Endothelial cell of umbilical vein (primary cell): ENCODE data around the gene CORO6. TPM values are rescaled to one million over a fixed set of nuclear protein-coding genes. Genes with fewer than 3 reads are reported as not detected.

ENCODE experiments used
- BruUV-seq: library from RNA; stranded (reverse); fragments of 400-500 nt; replicated peaks from 2 replicates; lab custom pipeline; 2021; lab: Mats Ljungman, UMichigan
- CTCF ChIA-PET: fragments of 300-600, 350-600 bp; sonication (Branson Sonifier 250); formaldehyde crosslinking; loops from one replicate; lab custom pipeline; 2021; ENCODE audit warnings: antibody characterized with exemption, inconsistent platforms; lab: Charles Lee
- POLR2A ChIA-PET: fragments of 300-600, 350-600 bp; sonication (Branson Sonifier 250); formaldehyde crosslinking; loops from one replicate; lab custom pipeline; 2021; ENCODE audit warnings: antibody characterized with exemption, inconsistent platforms; lab: Charles Lee
- DNase-seq: peaks from one replicate; pipeline ENCODE4 v3.0.0-alpha.2; 2011; ENCODE audit warnings: low read depth, low spot score
- FAIRE-seq: peaks from 2 replicates; lab custom pipeline; 2011; peaks lifted over from hg19 to GRCh38; lab: Jason Lieb, UNC
- H2AFZ ChIP-seq: 2 replicates; pipeline ENCODE4 v1.6.0; 2012; ENCODE audit warnings: low read depth, low read length, control low read depth, inconsistent platforms
- H3K27ac ChIP-seq: 2 replicates; pipeline ENCODE4 v1.5.1; 2011; ENCODE audit warnings: low read depth, mild to moderate bottlenecking, control low read depth, low read length, moderate library complexity; ENCODE audit not compliant: insufficient read depth
- H3K27me3 ChIP-seq, 2 experiments: 2 replicates each; pipeline versions ENCODE4 v1.6.0 to v1.6.1; 2011; ENCODE audit warnings: low read length in 2 of 2, mixed read lengths in 1 of 2; ENCODE audit not compliant: control insufficient read depth in 2 of 2, insufficient read depth in 2 of 2
- H3K36me3 ChIP-seq, 2 experiments: 2 replicates in 1 of 2; 3 replicates in 1 of 2; pipeline ENCODE4 v1.5.1; 2011; ENCODE audit warnings: low read length in 2 of 2, mild to moderate bottlenecking in 1 of 2, moderate library complexity in 1 of 2; ENCODE audit not compliant: control insufficient read depth in 2 of 2, insufficient read depth in 2 of 2; ENCODE audit errors: extremely low read depth in 1 of 2
- H3K4me1 ChIP-seq: 3 replicates; pipeline ENCODE4 v1.5.1; 2011; ENCODE audit warnings: mild to moderate bottlenecking, low read length; ENCODE audit not compliant: control insufficient read depth, insufficient read depth; ENCODE audit errors: extremely low read depth
- H3K4me2 ChIP-seq: 2 replicates; pipeline ENCODE4 v1.6.1; 2011; ENCODE audit warnings: low read length, control low read depth, mixed read lengths; ENCODE audit not compliant: insufficient read depth
- H3K4me3 ChIP-seq, 3 experiments: fragments of 200-600 bp in 1 of 3; sonication (generic), shearing (Covaris generic) in 1 of 3; replicated peaks in 1 of 3; 2 replicates each; pipeline ENCODE4 v1.5.1; 2011 to 2016; ENCODE audit warnings: control low read depth in 3 of 3, low read length in 3 of 3, mild to moderate bottlenecking in 2 of 3, inconsistent platforms in 1 of 3, low read depth in 1 of 3, moderate library complexity in 1 of 3; ENCODE audit not compliant: insufficient read depth in 1 of 3
- H3K79me2 ChIP-seq: 2 replicates; pipeline ENCODE4 v1.6.0; 2012; ENCODE audit warnings: low read length, inconsistent platforms; ENCODE audit not compliant: control insufficient read depth, insufficient read depth
- H3K9ac ChIP-seq: replicated peaks from 2 replicates; pipeline ENCODE3; 2011; ENCODE audit warnings: low read length, control low read depth; ENCODE audit not compliant: insufficient read depth; ENCODE audit errors: extremely low read depth
- H3K9me1 ChIP-seq: replicated peaks from 3 replicates; pipeline ENCODE4 v1.6.0; 2011; ENCODE audit warnings: mild to moderate bottlenecking, low read length; ENCODE audit not compliant: control insufficient read depth, insufficient read depth; ENCODE audit errors: extremely low read depth
- H3K9me3 ChIP-seq: replicated peaks from 2 replicates; pipeline ENCODE4 v1.5.1; 2012; ENCODE audit warnings: low read length, inconsistent platforms; ENCODE audit not compliant: control insufficient read depth, insufficient read depth
- H4K20me1 ChIP-seq: replicated peaks from 2 replicates; pipeline ENCODE3; 2011; ENCODE audit warnings: mild to moderate bottlenecking, low read length; ENCODE audit not compliant: control insufficient read depth, insufficient read depth; ENCODE audit errors: extremely low read depth
- CTCF ChIP-seq, 2 donors: IDR thresholded peaks; 1 replicate in 1 of 2; 2 replicates in 1 of 2; pipeline ENCODE4 v1.5.1; 2011; ENCODE audit warnings: low read length in 2 of 2, mild to moderate bottlenecking in 2 of 2, moderate library complexity in 2 of 2, control low read depth in 1 of 2, inconsistent platforms in 1 of 2, low read depth in 1 of 2; ENCODE audit not compliant: insufficient read depth in 1 of 2; ENCODE audit errors: extremely low read depth in 1 of 2
- EZH2 ChIP-seq: IDR thresholded peaks from 2 replicates; pipeline ENCODE4 v1.6.1; 2012; ENCODE audit warnings: borderline replicate concordance, low read depth, mild to moderate bottlenecking, moderate library complexity, low read length, inconsistent platforms; ENCODE audit not compliant: severe bottlenecking
- GATA2 ChIP-seq: IDR thresholded peaks from 2 replicates; pipeline ENCODE4 v1.7.0; 2011; ENCODE audit warnings: low read depth, mild to moderate bottlenecking, moderate library complexity, mixed read lengths, low read length; ENCODE audit not compliant: insufficient read length, insufficient read depth
- JUN ChIP-seq: IDR thresholded peaks from 2 replicates; pipeline ENCODE4 v1.6.1; 2011; ENCODE audit warnings: borderline replicate concordance, low read depth; ENCODE audit not compliant: insufficient read length, insufficient read depth
- MAX ChIP-seq: IDR thresholded peaks from 2 replicates; pipeline ENCODE4 v1.6.1; 2011; ENCODE audit not compliant: insufficient read depth, insufficient read length
- MYC ChIP-seq: IDR thresholded peaks from one replicate; pipeline ENCODE4 v1.6.1; 2011; ENCODE audit warnings: mild to moderate bottlenecking, low read depth, low read length
- POLR2A ChIP-seq: IDR thresholded peaks from 2 replicates; pipeline ENCODE4 v1.6.1; 2012; ENCODE audit warnings: low read depth, mild to moderate bottlenecking, control low read depth, low read length
- POLR2AphosphoS5 ChIP-seq: IDR thresholded peaks from 2 replicates; pipeline ENCODE4 v1.6.1; 2012; ENCODE audit warnings: low read depth, mild to moderate bottlenecking, control low read depth, low read length, moderate library complexity; ENCODE audit not compliant: insufficient read depth
- dilution Hi-C: fragments of 300-500 bp; cut with MboI; formaldehyde crosslinking; loops from one replicate; pipeline ENCODE4 v1.15.0; 2019; ENCODE audit warnings: low sequenced_read_pairs; ENCODE audit not compliant: extremely low pct_ligation_motif_present
- intact Hi-C: fragments of 100-400 bp; cut with micrococcal nuclease; formaldehyde crosslinking; loops from one replicate; pipeline ENCODE4 v1.10.0; 2022
- polyA plus RNA-seq, 4 experiments: library from polyadenylated mRNA; depleted of rRNA in 3 of 4; stranded (reverse) in 3 of 4; unstranded in 1 of 4; fragments of >200 nt; gene quantifications; 2 replicates each; pipeline versions ENCODE4 v1.2.1 to v1.2.3, GENCODE V29; 2011 to 2012; ENCODE audit warnings: missing spikeins in 1 of 4
- total RNA-seq: library from RNA; stranded (reverse); gene quantifications from 2 replicates; pipeline ENCODE4 v1.2.3, GENCODE V29; 2021

CORO6 gene
- total and polyA plus RNA-seq, 2 donors (not counting 3 experiments of a cell fraction or from before 2014, with no cell fraction given): 10.7 to 14.7 TPM

DNA sequence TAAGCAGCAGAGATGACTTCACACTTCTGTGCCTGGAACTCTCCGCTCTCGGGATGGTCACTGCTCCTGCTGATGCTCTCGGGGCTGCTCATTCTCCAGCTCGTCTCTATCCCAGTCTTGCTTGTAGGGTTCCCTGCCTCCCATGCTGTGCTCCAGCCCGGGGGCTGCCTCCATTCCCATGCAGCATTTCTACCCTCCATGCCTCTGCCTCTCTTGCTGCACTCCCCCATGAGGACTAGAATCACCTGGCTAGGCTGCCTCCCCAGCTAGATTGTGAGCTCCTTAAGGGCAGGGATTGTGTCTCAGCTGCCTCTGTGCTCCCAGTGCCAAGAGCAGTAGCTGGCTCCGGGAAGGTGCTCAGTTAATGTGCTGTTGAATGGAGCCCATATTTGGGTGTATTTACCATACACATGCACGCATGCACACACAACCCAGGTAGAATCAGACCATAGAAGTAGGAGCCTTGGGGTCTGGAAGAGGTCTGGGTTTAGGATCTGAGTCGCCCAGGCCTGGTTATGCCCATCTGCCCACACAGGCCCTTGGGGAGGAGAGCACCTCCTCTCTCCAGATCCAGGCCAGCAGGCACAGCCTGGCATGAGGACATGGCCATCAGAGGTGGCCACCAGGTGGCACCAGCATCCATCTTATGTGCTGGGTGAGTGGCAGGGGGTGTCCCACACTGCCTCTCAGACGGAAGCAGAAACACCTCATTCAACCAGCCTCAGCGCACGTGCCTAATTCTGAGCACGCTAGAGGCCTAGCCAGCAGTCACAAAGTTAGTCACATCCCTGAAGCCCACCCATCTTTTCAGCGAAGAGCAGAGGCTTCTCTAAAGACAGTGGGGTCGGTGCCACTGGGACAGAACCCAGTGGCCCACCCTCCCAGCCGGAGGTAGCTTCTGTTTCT is 42.6 kb downstream of the CORO6 start:
- Histone ChIP-seq H3K9me3 (no peaks in the 10 kb centered on the region), H3K27ac (no peak overlapping the region), H3K4me2 (no peak overlapping the region), H3K9ac (no peak overlapping the region), H3K36me3 (peaks cover 24 to 57% of the 10 kb centered on the region in 2 experiments), H3K4me1 (peaks cover 14% of the 10 kb centered on the region), H2AFZ (no peak overlapping the region), H3K9me1 (no peaks in the 10 kb centered on the region), H3K27me3 (no peaks in the 10 kb centered on the region), H3K4me3 (no peak overlapping the region), H3K79me2 (peaks cover 37% of the 10 kb centered on the region), H4K20me1 (no peaks in the 10 kb centered on the region)
- TF ChIP-seq POLR2AphosphoS5 (peak; percentile 81), GATA2 (no peak), JUN (no peak), MYC (peak; percentile 88), CTCF (IDR thresholded peaks at IDR 0.05; ENCODE audit: extremely low read depth in 1 of 2, insufficient read depth in 1 of 2, low read depth in 1 of 2, low read length in 2 of 2) (peak; percentile 86 to 92), EZH2 (no peak), POLR2A (peak; percentile 47), MAX (peak; percentile 93)
- no TSS peak for BruUV-seq
- dilution Hi-C loops (no loop called here), intact Hi-C loops (loop anchor here (1.0 kb wide), 3 partner anchors 11 to 513 kb away; no protein-coding TSS in a partner anchor)
- CTCF ChIA-PET: interaction anchor here (0.7 to 9.4 kb wide), 14 partner anchors 9 to 931 kb away, joined by 3 to 152 read pairs (median 4); partner anchors contain the start of gene ANKRD13B
- DNase-seq (peak; percentile 81), FAIRE-seq (peak; percentile 83)
- POLR2A ChIA-PET: interaction anchor here (0.7 to 1.4 kb wide), 2 partner anchors 11 to 38 kb away, joined by 3 read pairs; no protein-coding TSS in a partner anchor
